SK-N-SH treated with all-trans-retinoic acid at 6 μM for 48 hours (cell line): ENCODE results near the gene SRXN1.

Experiments
- ARNTL ChIP-seq: fragments of 450-650 bp; formaldehyde crosslinking; IDR thresholded peaks from 2 replicates; pipeline ENCODE4 v1.5.0; 2020; ENCODE audit warnings: low read depth, mild to moderate bottlenecking, moderate library complexity, borderline replicate concordance
- BACH2 ChIP-seq: fragments of 250-450 bp; sonication (Bioruptor Pico); IDR thresholded peaks from 2 replicates; pipeline ENCODE4 v1.9.0; 2021; ENCODE audit warnings: mild to moderate bottlenecking, borderline replicate concordance
- CREB5 ChIP-seq: fragments of 250-450 bp; sonication (Bioruptor Pico); IDR thresholded peaks from 2 replicates; pipeline ENCODE4 v1.5.1; 2020; ENCODE audit warnings: low read depth, mild to moderate bottlenecking, moderate library complexity
- CSDC2 ChIP-seq: fragments of 250-450 bp; sonication (Bioruptor Pico); IDR thresholded peaks from 2 replicates; pipeline ENCODE4 v1.5.0; 2020; ENCODE audit warnings: mild to moderate bottlenecking, moderate library complexity
- ISL1 ChIP-seq: fragments of 250-450 bp; sonication (Bioruptor Pico); IDR thresholded peaks from 2 replicates; pipeline ENCODE4 v2.1.2; 2022; ENCODE audit warnings: mild to moderate bottlenecking, moderate library complexity
- OSR1 ChIP-seq: fragments of 250-450 bp; sonication (Bioruptor Pico); IDR thresholded peaks from 2 replicates; pipeline ENCODE4 v1.8.0; 2022; ENCODE audit warnings: moderate library complexity, mild to moderate bottlenecking, inconsistent platforms
- TSHZ2 ChIP-seq: fragments of 250-450 bp; sonication (Bioruptor Pico); IDR thresholded peaks from 2 replicates; pipeline ENCODE4 v1.5.0; 2020; ENCODE audit warnings: mild to moderate bottlenecking, moderate library complexity
- ZFP30 ChIP-seq: fragments of 450-650 bp; formaldehyde crosslinking; IDR thresholded peaks from 2 replicates; pipeline ENCODE4 v1.5.0; 2022; ENCODE audit warnings: mild to moderate bottlenecking, moderate library complexity

DNA sequence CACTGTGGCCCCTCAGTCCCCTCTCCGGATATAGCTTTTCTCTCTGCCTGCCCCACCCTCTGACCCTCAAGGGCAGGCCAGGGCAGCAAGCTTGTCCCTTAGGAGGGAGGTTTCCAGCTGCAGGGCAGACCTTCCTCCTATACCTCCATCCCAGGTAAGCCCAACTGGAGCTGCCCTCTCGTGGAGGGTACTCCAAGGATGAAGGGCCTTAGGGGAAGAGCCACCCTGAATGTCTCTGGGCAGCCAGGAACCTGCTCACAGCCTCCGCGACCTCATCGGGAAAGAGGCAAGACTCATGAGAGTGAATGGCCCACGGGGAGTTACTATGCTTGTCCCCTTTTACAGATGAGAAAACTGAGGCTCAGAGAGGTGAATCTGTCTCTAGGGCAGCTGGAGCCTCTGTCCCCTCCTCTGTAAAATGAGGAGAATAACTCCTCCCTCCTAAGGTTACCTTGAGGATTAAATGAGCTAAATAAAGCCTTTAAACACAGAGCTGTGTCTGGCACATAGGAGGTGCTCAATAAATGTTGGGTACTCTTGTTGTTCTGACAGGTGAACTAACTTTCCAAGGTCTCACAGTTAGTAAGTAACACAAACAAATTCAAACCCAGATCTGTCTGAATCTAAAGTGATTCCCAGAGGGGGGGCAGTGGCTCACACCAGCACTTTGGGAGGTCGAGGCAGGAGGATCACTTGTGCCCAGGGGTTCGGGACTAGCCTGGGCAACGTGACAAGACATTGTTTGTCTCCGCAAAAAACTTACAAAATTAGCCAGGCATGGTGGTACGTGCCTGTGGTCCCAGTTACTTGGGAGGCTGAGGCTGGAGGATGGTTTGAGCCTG lies 12.1 kb downstream of the SRXN1 start:
- TF ChIP-seq ARNTL (CRISPR knock-in tag) (no peak), ISL1 (no peak), OSR1 (CRISPR knock-in tag) (no peak), BACH2 (no peak), TSHZ2 (no peak), ZFP30 (no peak), CREB5 (CRISPR knock-in tag) (no peak), CSDC2 (CRISPR knock-in tag) (no peak)
